NCI-H526 treated with DMSO at 0.1 percent for 48 hours (cell line): Measurements from ENCODE around the gene RNF103.
"Not testable (repeated sequence)": the region's sequence is repeated elsewhere in the genome, so short reads cannot be mapped to it uniquely, and the experiment has no call there.

Experiments used
- DNase-seq: peaks from one replicate; lab custom pipeline; 2025; lab: John Stamatoyannopoulos, UW

The RNF103 gene

GRCh38 chr2:86625096-86625495 is 1.4 kb upstream of the RNF103 start:
- DNase-seq = no peak

DNA sequence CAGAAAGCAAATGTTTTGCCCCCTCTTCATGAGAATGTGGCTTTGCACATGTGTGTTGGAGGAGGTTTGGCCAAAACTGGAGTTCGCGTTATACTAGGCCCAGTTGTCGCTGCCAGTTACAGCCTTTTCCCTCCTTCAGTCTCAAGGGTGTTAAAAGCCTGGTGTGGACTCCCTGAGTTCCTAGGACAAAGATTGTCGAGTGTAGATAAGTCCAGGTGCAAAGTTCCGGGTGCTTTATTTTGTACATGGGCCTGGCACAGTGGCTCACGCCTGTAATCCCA is 542 bp upstream of the RNF103 start:
- DNase-seq = no peak

DNA sequence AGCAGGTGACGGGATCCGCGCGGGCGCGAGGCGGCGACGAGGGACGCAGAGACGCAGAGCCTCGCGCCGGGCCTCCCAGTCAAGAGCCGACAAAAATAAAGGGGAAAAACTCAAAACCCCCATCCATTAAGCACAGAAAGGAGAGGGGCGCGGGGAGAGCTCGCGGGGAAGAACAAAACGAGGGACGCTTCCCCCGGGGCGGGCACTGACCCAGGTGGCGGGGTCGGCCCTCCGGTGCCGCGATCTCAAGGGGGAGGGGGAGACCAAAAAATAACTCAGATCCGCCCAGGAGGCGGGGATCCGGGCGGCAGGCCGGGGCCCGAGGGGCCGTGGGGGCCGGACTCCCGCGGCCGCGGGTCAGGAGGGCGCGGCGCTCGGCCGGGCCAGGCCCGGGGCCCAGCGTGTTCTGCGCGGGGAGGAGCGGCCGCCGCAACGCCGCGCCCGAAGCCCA is 597 bp downstream of the RNF103 start:
- no peak for DNase-seq

DNA sequence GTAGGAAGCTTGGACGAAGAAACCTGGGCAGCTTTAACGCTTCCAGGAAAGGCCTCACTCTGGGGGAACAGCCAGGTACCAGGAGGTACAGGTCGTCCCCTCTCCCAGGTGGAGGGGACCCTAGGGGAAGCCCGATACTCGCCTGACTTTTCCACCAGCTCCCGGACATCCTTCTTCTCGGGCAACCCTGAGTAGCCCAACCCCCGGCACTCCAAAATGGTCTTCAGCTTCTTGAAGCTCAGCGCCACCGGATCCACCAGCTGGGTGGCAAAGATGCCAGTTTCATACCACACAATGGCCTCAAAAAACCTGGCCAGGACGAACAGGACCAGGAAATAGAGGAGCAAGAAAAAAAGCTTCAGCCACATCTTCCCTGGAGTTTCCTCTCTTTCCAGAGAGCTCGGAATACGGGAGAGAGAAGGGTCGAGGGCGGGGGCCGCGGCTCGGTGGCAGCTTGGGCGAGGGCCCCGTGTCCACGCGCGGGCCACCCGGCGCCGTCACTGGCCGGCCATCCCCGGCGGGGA is 1.1 kb downstream of the RNF103 start:
- no peak for DNase-seq

GRCh38 chr2:86621280-86621943 is 2.3 kb downstream of the RNF103 start:
- DNase-seq = no peak

DNA sequence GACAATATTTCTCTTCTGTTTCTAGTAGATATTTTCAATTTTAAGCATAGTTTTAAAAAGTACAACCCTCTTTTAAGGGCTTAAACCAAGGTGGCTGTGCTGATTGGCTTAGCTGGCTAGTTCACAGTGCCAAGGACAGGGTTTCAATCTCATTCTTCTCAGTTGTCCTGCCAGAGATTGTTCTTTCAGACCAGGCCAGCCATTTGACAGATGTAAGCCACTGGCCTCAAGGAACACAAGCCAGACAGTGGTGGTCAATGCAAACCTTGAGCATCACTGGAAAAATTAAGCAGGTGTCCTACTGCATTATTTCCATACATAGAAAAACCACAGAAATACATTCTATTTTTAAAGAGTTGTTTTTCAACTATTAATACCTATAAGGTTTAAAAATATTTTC is 5.9 kb downstream of the RNF103 start:
- DNase-seq = no peak

DNA sequence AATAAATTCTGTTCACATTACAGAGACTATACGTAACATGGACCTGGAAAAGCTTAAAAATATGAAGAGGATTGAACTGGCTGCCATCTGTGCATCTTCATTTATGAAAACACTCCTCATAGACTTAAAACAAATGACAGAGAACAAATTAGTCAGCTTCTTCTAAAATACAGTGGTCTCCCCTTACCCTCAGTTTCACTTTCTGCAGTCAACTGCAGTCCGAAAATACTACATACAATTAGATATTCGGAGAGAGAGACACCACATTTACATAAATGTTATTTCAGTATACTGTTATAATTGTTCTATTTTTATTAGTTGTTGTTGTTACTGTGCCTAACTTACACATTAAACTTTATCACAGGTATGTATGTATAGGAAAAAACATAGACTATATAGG is 6.5 kb downstream of the RNF103 start:
- DNase-seq = no peak

DNA sequence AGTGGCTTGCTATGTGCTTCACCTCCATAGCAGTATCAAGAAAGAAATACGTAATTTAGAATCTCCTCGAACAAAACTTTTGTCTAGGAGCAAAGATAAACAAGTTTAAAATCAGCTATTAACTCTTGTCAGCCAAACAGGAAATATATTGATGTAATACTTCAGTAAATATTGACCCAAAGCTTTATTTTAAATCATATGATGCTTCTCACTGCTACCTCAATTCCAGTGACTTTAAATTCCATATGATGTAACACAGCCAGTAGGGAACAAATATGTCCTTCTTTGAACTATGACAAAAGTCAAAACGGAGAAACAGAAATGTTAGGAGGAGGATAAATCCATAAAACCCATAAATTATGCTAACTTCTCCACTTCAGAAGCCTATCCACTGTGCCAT is 7.2 kb downstream of the RNF103 start:
- DNase-seq = no peak

DNA sequence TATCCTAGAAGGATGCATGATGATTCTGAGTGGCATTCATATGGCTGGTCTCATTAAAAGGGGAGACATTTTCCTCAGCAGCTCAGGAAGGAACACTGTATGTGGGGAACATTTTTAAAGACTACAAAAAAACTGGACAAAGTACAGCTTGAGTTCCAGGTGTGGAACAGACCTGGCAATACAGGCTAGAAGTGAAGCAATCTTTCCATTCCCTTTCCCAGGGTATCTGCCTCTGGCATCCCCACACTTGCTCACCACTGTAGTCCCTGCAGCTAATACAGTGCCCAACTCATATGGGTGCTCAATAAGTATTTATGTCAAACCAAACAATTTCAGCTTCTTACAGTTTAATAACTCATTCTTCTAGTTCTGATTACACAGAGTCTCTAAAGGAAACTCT is 8.1 kb downstream of the RNF103 start:
- DNase-seq = no peak

- DNase-seq = no peak
Measured at GRCh38 chr2:86613515-86613914, 10.2 kb downstream of the RNF103 start.

DNA sequence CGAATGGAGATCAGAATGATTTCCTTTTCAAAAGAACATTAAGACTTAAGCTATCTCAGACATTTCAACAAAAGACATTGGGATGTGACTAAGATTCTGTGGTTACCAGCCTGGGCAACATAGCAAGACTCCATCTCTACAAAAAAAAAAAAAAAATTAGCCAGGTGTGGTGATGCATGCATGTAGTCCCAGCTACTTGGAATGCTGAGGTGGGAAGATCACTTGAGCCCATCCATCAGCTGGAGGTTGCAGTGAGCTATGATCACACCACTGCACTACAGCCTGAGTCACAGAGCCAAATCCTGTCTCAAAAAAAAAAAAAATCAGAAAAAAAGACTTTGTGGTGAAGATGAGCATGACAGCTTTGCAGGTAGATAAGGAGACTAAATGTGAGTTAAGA is 12.8 kb downstream of the RNF103 start:
- DNase-seq = no peak

DNA sequence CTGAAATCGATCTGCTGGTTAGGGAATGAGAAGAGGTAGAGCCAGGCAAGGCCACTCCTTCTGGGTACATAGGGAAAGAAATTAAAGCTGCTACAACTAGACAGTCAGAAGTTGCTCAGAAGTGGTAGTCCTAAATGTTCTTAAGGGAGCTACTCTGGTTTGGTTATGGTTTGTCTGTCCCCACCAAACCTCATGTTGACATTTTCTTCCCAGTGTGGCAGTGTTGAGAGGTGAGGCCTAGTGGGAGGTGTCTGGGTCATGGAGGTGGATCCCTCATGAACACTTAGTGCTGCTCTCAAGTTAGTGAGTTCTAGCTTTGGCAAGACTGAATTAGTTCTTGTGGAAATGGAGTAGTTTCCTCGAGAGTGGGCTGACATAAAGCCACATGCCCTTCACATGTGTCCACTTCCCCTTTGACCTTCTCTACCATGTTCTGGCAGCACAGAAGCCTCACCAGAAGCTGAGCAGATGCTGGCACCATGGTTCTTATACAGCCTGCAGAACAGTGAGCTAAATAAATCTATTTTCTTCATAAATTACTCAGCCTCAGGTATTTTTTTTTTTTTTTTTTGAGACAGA is 14.7 kb downstream of the RNF103 start:
- DNase-seq = no peak

GRCh38 chr2:86603905-86604304 is 19.8 kb downstream of the RNF103 start:
- no peak for DNase-seq

GRCh38 chr2:86598966-86599365 is 24.7 kb downstream of the RNF103 start:
- no peak for DNase-seq

DNA sequence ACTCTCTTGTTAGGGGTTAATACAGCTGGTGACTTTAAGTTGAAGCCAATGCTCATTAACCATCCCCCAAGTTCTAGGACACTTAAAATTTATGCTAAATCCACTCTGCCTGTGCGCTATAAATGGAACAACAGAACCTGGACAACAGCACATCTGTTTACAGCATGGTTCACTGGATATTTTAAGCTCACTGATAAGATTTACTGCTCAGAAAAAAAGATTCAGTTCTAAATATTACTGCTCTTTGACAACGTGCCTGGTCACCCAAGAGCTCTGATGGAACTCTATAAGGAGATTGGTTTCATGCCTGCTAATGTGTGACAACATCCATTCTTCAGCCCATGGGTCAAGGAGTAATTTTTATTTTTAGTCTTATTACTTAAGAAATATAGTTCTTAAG is 27.5 kb downstream of the RNF103 start:
- DNase-seq = no peak

GRCh38 chr2:86593266-86593665 is 30.4 kb downstream of the RNF103 start:
- DNase-seq = no peak

GRCh38 chr2:86592547-86593230 is 31.0 kb downstream of the RNF103 start:
- no peak for DNase-seq

- not testable (repeated sequence) for DNase-seq
Measured at GRCh38 chr2:86589701-86590100, 34.0 kb downstream of the RNF103 start.

- no peak for DNase-seq
Measured at GRCh38 chr2:86584151-86584913, 39.3 kb downstream of the RNF103 start.

- no peak for DNase-seq
Measured at GRCh38 chr2:86580560-86580959, 43.1 kb downstream of the RNF103 start.

DNA sequence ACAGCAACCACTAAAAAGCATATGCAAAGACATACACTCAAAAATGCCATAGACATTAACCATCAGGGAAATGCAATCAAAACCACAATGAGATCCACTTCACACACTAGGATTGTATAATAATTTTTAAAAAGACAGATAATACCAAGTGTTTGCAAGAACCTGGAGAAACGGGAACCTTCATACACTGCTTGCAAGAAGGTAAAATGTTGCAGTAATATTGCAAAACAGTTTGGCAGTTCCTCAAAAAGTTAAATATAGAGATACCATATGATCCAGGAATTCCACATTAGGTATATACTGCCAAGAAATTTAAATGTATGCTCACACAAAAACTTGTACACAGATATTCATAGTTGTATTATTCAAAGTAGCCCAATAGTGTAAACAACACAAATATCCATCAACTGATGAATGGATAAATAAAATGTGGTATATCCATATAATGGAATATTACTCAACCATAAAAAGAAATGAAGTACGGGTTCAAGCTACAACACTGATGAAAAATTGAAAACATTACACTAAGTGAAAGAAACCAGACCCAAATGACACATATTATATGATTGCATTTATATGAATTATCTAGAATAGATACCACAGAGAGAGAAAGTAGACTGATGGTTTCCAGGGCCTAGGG is 45.7 kb downstream of the RNF103 start:
- no peak for DNase-seq

GRCh38 chr2:86570059-86570458 is 53.6 kb downstream of the RNF103 start:
- no peak for DNase-seq
